Activated B cell treated with CpG ODN at 0.5 μM for 24 hours (primary cell): ENCODE data around the gene HTR4. TPM values are rescaled to one million over a fixed set of nuclear protein-coding genes. Genes with fewer than 3 reads are reported as not detected.

Experiments
- ATAC-seq: fragments of 200-7000 bp; cut with Tn5 transposase; one replicate; pipeline ENCODE4 v1.10.0; 2021; ENCODE audit warnings: low read depth, mild to moderate bottlenecking, moderate library complexity
- CTCF ChIA-PET: fragments of 350-600 bp; sonication (Branson Sonifier 250); formaldehyde crosslinking; loops from one replicate; lab custom pipeline; 2021; ENCODE audit warnings: antibody characterized with exemption; lab: Charles Lee
- POLR2A ChIA-PET: fragments of 350-600 bp; sonication (Branson Sonifier 250); formaldehyde crosslinking; loops from one replicate; lab custom pipeline; 2021; ENCODE audit warnings: antibody characterized with exemption; lab: Charles Lee
- DNase-seq: peaks from one replicate; pipeline ENCODE4 v3.0.0; 2022
- H3K27ac Mint-ChIP-seq: one replicate; pipeline ENCODE4 v1.8.0; 2020; ENCODE audit warnings: mixed read lengths
- H3K27me3 Mint-ChIP-seq: one replicate; pipeline ENCODE4 v1.8.0; 2021; ENCODE audit warnings: mixed read lengths
- H3K36me3 Mint-ChIP-seq: one replicate; pipeline ENCODE4 v1.8.0; 2021; ENCODE audit warnings: low read depth, mixed read lengths
- H3K4me1 Mint-ChIP-seq: one replicate; pipeline ENCODE4 v1.8.0; 2021; ENCODE audit warnings: mixed read lengths
- H3K4me3 Mint-ChIP-seq: one replicate; pipeline ENCODE4 v1.8.0; 2020; ENCODE audit warnings: mild to moderate bottlenecking, mixed read lengths
- H3K9me3 Mint-ChIP-seq: one replicate; pipeline ENCODE4 v1.8.0; 2020; ENCODE audit warnings: mixed read lengths
- intact Hi-C: fragments of 100-400 bp; cut with micrococcal nuclease; formaldehyde crosslinking; loops from one replicate; pipeline ENCODE4 v1.15.1; 2024
- total RNA-seq: library from RNA; stranded (reverse); gene quantifications from 2 replicates; pipeline ENCODE4 v1.2.3, GENCODE V29; 2022
- TF ChIP-seq, protein P1 (sequence below): fragments of 200-600 bp; IDR thresholded peaks from one replicate; pipeline ENCODE4 v1.8.0; 2022; ENCODE audit warnings: antibody characterized with exemption, mild to moderate bottlenecking

Gene HTR4
- total RNA-seq, 1 donor from 2014 or later = not detected

DNA sequence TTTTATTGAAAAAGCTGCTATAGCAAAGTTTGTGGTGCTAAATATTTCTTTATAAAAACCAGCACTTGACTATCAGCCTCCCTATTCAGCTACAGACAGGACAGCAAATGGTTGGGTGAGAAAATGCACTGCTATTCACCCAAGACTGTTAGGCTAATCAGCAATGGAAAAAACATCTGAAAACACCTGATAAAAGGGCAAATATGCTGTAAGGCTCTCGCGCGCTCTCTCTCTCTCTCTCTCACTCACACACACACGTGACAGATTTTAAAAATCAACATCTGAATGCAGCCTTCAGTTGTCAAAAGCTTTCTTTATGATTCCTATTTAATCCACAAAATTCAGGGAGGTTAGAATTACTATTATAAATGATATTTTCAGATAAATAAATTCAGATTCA, 80.2 kb downstream of the HTR4 start:
- Mint-ChIP-seq H3K27me3 (peaks cover 8% of the 10 kb centered on the region), H3K36me3 (no peaks in the 10 kb centered on the region), H3K4me1 (no peaks in the 10 kb centered on the region), H3K9me3 (no peaks in the 10 kb centered on the region), H3K27ac (no peak overlapping the region), H3K4me3 (no peak overlapping the region)
- TF ChIP-seq, protein P1, sequence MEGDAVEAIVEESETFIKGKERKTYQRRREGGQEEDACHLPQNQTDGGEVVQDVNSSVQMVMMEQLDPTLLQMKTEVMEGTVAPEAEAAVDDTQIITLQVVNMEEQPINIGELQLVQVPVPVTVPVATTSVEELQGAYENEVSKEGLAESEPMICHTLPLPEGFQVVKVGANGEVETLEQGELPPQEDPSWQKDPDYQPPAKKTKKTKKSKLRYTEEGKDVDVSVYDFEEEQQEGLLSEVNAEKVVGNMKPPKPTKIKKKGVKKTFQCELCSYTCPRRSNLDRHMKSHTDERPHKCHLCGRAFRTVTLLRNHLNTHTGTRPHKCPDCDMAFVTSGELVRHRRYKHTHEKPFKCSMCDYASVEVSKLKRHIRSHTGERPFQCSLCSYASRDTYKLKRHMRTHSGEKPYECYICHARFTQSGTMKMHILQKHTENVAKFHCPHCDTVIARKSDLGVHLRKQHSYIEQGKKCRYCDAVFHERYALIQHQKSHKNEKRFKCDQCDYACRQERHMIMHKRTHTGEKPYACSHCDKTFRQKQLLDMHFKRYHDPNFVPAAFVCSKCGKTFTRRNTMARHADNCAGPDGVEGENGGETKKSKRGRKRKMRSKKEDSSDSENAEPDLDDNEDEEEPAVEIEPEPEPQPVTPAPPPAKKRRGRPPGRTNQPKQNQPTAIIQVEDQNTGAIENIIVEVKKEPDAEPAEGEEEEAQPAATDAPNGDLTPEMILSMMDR = no peak
- no peak for ATAC-seq
- ChIA-PET CTCF (no interaction called here), POLR2A (no interaction called here)
- no peak for DNase-seq
- intact Hi-C loops = no loop called here

DNA sequence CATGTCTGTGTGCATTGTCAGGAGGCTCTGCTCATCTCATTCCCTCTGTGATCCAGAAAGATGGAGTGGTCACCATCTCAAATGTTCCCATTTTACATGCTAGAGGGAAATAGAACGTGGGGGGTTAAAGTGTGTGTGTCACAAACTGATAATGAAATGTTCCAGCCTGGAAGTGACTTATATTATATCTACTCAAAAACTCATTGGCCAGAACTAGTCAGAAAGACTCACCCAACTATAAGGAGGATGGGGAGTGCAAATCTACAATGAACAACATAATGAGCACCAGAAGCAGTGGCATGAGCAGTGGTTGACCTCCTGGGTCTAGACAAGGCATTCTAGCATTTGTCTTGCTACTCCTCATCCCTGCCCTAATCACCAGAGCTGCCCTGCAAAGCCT, 81.0 kb downstream of the HTR4 start:
- peaks cover 8% of the 10 kb centered on the region for H3K27me3 Mint-ChIP-seq
- H3K4me1 Mint-ChIP-seq = no peaks in the 10 kb centered on the region
- TF ChIP-seq, protein P1 = no peak
- no peak overlapping the region for H3K4me3 Mint-ChIP-seq
- no peak for ATAC-seq
- CTCF ChIA-PET = no interaction called here
- no peak overlapping the region for H3K27ac Mint-ChIP-seq
- intact Hi-C loops = no loop called here
- H3K36me3 Mint-ChIP-seq = no peaks in the 10 kb centered on the region
- DNase-seq = no peak
- no peaks in the 10 kb centered on the region for H3K9me3 Mint-ChIP-seq
- POLR2A ChIA-PET = no interaction called here

DNA sequence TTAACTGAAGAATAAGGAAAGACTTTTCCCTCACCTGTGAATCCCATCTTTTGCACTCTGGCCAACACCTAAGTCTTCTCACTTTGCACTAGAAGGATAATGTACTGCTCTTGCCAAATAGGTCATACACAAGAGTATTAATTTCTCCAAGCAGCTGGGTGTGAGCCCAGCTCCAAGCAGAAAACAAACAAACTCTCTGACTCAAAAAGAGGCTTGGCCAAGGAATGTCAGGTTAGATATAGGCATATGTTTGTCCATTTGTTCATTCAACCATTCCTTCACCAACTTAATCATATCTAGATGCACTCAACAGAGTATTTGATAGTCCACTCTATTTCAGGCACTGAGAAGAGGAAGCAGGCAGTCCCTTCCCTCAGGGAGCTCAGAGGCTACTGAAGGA, 84.4 kb downstream of the HTR4 start:
- DNase-seq (no peak), ATAC-seq (no peak)
- TF ChIP-seq, protein P1 = no peak
- no peak overlapping the region for H3K27ac Mint-ChIP-seq
- H3K4me3 Mint-ChIP-seq = no peak overlapping the region
- ChIA-PET POLR2A (no interaction called here), CTCF (no interaction called here)
- H3K4me1 Mint-ChIP-seq = no peaks in the 10 kb centered on the region
- intact Hi-C loops = no loop called here
- peaks cover 7% of the 10 kb centered on the region for H3K27me3 Mint-ChIP-seq
- H3K36me3 Mint-ChIP-seq = no peaks in the 10 kb centered on the region
- no peaks in the 10 kb centered on the region for H3K9me3 Mint-ChIP-seq

DNA sequence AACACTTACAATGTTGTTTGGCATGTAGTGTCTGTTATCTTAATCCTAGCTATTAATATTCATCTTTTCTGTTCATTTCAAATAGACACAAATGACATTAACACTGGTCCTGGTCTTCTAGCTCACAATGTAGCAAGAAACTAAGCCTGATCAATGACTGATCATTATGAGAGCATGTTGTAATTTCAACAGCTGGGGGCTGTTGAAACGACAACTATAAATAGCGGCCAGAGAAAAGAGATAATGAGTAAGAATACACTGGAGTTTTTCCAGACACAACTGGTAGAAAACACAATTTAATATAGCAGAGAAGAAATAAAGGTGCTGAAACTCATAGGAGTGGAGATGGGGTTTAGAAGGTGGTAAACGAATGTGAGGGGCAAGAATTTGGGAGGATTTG, 89.2 kb downstream of the HTR4 start:
- Mint-ChIP-seq H3K4me3 (no peak overlapping the region), H3K9me3 (no peaks in the 10 kb centered on the region), H3K36me3 (no peaks in the 10 kb centered on the region), H3K27me3 (peaks cover 6% of the 10 kb centered on the region), H3K4me1 (no peaks in the 10 kb centered on the region), H3K27ac (no peak overlapping the region)
- POLR2A ChIA-PET = no interaction called here
- ATAC-seq = no peak
- intact Hi-C loops = no loop called here
- DNase-seq = no peak
- TF ChIP-seq, protein P1 = no peak
- CTCF ChIA-PET = no interaction called here

DNA sequence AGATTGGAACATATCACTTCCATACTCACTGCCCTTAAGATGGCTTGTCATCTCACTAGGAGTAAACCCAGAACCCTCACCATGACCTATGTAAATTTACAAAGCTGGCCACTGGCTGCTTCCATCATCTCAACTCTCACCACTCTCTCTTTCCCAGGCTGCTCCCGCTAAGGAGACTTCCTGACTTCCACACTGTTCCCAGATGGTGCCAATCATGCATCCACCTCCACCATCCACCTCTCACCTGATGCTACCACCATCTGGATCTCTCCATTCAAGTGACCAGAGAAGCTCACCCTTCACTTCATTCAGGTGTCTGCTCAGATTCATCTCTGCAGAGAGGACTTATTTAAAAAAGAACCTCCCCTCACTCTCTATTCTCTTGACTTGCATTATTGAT, 91.3 kb downstream of the HTR4 start:
- intact Hi-C loops = no loop called here
- no peaks in the 10 kb centered on the region for H3K4me1 Mint-ChIP-seq
- H3K27me3 Mint-ChIP-seq = peaks cover 4% of the 10 kb centered on the region
- no peak overlapping the region for H3K27ac Mint-ChIP-seq
- no peak for ATAC-seq
- DNase-seq = no peak
- TF ChIP-seq, protein P1 = no peak
- ChIA-PET POLR2A (no interaction called here), CTCF (no interaction called here)
- H3K36me3 Mint-ChIP-seq = no peaks in the 10 kb centered on the region
- no peaks in the 10 kb centered on the region for H3K9me3 Mint-ChIP-seq
- no peak overlapping the region for H3K4me3 Mint-ChIP-seq
